HG02759 (cell line): ENCODE results near the gene MUC6.

Experiments
- ATAC-seq: cut with Tn5 transposase; IDR thresholded peaks from one replicate; pipeline ENCODE4 v1.9.1; 2021; ENCODE audit warnings: mild to moderate bottlenecking, moderate library complexity; ENCODE audit not compliant: unreplicated experiment

Gene MUC6

DNA sequence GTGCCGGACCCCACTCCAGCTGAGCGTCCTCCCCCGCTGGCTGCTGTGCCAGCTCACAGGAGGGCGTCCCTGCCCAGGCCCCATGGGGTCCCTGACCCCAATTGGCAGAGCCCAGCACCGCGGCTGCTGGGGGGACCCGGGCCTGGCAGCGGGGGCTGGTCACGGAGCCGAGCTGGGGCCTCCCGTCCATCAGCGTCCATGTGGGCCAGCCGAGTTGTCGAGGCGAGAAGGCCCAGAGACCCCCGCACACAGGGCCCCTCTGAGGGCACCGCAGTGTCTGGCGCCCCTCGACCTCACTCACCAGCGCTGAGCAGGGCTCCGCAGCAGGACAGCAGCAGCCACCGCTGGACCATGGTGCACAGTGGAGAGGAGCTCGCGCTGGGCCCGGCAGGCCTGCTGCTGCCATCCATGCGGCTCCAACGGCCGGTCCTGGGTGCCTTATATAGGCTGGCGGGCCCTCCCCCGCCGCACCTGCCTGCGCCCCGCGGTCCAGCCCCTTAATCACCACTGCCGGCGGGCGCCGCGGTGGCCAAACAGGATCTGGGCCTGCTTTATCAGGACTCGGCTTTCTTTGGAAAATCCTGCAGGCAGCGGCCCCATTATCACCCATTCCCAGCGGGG is at the start of gene MUC6:
TSS of gene MUC6 (minus strand) at position 416 of the 621 bp plus-strand sequence. CDS start at position 353, 63 bp downstream.
- no peak for ATAC-seq

DNA sequence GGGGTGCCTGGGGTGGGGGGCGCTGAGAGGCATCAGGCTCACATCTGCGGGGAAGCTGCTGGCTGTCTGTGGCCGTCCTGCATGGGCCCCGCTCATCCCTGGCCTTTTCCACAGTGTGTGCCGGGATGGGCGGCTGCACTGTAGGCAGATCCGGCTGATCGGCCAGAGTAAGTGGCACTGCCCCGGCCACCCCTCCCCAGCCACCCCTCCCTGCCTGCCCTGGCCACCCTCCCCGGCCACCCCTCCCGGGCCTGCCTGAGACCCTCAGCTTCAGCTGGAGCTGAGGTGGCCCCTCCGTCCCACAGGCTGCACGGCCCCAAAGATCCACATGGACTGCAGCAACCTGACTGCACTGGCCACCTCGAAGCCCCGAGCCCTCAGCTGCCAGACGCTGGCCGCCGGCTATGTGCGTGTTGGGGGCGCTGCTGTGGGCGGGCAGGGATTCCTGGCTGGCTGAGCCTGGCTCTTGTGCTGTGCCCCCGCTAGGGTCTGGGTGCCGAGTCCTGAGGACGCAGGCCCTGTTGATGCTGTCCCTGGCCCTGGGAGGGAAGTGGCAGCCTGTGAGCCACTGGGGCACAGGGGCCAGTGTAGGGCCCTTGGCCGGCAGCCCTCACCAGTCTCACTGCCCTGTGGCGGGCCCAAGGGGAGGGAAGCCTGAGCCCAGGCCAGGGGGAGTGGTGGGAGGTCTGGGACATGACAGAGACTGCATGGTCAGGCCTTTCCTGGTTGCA is 49.1 kb upstream of the MUC6 start:
- ATAC-seq, result no peak

DNA sequence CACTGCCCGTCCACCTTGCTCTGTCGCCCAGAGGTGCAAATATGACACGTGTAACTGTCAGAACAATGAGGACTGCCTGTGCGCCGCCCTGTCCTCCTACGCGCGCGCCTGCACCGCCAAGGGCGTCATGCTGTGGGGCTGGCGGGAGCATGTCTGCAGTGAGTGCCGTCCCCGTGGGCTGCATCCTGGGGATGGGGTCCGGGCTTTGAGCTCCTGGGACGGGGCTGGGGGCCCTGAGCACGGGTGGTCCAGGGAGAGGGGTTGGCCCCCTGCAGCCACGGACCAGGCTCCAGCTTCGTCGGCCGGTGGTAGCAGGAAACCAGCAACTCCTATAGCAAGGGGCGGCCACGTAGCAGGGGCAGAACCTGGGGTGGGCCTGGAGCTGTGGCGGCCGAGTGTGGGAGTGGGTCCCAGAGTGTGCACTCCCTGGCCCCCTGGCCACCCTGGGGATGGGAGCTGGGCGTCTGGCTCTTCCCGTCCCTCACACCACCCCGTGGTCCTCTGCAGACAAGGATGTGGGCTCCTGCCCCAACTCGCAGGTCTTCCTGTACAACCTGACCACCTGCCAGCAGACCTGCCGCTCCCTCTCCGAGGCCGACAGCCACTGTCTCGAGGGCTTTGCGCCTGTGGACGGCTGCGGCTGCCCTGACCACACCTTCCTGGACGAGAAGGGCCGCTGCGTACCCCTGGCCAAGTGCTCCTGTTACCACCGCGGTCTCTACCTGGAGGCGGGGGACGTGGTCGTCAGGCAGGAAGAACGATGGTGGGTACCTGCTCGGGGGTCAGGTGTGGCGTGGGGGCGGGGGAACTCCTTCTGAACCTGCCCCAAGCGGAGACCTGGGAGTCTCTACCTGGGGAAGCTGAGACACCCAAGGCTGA is 48.3 kb upstream of the MUC6 start:
- no peak for ATAC-seq

- no peak for ATAC-seq
These were observed 47.4 kb upstream of the MUC6 start for GRCh38 chr11:1083621-1084551.

DNA sequence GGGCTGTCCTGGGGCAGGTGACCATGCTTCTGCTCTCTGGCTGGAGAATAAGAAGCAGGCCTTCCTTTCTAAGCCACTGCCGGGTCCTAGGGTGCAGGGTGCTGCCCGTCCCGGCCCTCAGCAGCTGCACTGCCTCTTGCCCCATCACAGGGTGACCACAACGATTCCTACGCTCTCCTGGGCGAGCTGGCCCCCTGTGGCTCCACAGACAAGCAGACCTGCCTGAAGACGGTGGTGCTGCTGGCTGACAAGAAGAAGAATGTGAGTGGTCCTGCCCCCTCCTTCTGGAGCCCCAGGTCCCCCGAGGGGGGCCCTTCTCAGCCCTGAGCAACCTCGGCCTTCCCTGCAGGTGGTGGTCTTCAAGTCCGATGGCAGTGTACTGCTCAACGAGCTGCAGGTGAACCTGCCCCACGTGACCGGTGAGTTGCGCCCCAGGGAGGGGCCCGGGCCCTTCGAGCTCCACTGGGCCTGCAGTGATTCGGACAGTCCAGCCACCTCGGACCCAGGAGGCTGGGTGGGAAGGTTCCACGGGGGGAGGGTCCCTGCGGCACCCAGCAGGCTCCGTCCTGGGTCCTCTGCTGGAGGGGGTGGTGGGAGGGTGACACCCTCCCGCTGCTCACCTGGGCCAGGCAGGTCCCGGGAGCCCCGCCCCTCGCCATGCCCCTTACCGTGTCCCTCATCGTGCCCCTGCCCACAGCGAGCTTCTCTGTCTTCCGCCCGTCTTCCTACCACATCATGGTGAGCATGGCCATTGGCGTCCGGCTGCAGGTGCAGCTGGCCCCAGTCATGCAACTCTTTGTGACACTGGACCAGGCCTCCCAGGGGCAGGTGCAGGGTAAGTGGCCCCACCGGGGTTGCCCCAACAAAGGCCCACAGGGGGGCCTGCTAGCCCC is 46.5 kb upstream of the MUC6 start:
- ATAC-seq, result no peak

GRCh38 chr11:1082346-1082727 is 45.8 kb upstream of the MUC6 start:
- no peak for ATAC-seq

- no peak for ATAC-seq
These were observed 45.2 kb upstream of the MUC6 start for GRCh38 chr11:1081601-1082311.

GRCh38 chr11:1078191-1078601 is 41.7 kb upstream of the MUC6 start:
- ATAC-seq, result no peak

GRCh38 chr11:1077417-1078119 is 41.0 kb upstream of the MUC6 start:
- no peak for ATAC-seq

DNA sequence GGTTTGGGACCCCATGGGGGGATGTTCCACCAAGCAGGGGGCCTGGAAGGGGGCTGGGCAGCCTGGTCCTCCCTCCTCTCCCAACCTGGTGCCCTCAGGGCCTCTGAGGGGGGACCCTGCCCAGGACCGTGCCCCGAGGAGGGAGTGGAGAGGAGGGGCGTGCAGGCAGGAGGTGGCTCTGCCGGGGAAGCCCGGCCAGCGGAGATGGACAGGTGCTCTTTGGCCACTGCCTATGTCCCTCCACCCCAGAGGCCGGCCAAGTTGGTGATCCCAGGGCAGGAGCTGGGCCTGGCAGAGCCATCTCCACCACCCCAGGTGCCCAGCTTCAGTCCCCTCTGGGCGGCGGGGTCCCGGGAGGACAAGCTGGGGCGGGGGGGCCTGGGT is 40.5 kb upstream of the MUC6 start:
- no peak for ATAC-seq

GRCh38 chr11:1076061-1076665 is 39.6 kb upstream of the MUC6 start:
- ATAC-seq, result no peak

- ATAC-seq, result no peak
These were observed 38.9 kb upstream of the MUC6 start for GRCh38 chr11:1075341-1075911.

DNA sequence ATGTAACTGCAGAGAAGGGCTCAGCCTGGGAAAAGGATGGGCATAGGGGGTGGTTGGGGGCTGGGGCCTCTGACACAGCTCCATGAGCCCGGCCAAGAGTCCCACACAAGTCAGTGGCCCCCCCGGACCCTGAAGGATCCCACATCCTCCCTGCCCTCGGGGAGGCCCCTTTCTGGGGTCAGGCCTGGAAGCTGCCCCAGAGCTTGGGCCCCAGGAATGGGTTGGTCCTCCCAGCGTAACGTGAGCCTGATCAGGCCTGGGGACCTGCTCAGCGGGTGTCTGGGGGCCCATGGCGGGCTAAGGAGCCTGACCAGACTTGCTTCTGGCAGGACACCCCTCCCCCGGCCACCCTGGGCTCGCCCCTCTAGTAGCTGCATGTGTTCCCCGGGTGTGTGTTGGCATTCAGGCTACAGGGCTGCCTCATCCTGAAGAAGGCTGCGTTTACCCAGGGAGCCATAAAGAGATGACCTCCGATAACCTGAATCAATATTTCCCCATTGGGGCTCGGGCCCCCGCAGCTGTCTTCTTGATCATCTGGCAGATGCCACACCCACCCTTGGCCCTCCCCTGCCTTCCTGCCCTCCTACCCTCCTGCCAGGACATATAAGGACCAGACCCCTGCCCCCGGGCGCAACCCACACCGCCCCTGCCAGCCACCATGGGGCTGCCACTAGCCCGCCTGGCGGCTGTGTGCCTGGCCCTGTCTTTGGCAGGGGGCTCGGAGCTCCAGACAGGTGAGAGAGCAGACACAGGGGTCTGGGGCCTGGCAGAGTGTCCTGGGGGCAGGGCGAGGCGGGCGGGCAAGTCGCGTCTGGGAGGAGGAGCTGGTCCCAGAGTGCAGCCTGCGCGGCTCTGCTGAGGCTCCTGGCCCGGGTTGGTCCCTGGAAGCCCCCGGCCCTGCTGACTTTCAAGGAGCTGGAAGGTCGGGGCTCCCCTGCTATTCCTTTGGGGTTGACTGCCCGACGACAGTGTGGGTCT is 38.0 kb upstream of the MUC6 start, which contains the start of gene MUC2:
TSS of gene MUC2 (plus strand) at position 631 of the 978 bp plus-strand sequence.
- ATAC-seq, result no peak

- ATAC-seq, result no peak
These were observed 37.3 kb upstream of the MUC6 start for GRCh38 chr11:1073851-1074243.

DNA sequence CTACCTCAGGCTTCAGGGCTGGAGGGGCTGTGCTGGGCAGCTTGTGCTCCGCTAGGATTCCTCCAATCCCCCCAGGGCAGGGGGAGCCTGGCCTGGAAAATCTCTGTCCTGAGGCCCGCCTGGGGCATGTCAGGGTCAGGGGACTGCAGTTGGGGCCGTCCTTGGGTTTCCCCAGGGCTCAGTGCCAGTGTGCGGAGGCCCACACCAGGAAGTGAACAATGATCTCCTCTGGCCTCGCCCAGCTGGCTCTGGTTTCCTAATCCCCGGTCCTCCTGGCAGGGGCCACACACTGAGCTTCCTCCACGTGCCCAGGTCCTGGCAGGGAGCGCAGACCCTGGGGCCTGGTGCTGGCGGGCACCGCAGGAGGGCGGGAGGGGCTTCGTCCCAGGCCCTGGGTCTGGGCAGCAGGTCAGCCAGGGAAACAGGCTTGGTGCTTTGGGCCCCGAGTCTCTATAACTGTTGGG is 36.8 kb upstream of the MUC6 start:
- ATAC-seq, result no peak

GRCh38 chr11:1072821-1073231 is 36.3 kb upstream of the MUC6 start:
- no peak for ATAC-seq
